Heart left ventricle (tissue), 16 donors: Measurements from ENCODE around the gene SLC9A5. TPM values are rescaled to one million over a fixed set of nuclear protein-coding genes. Genes with fewer than 3 reads are reported as not detected.

Experiments
- ATAC-seq, 4 donors: fragments of 200-7000 bp; cut with Tn5 transposase; one replicate each; pipeline ENCODE4 v1.9.1; 2020 to 2022; ENCODE audit warnings: moderate library complexity in 4 of 4, mild to moderate bottlenecking in 3 of 4, moderate number of reproducible peaks in 1 of 4
- DNase-seq, 5 donors: peaks; one replicate each; pipeline ENCODE4 v3.0.0-alpha.2; 2020
- H3K27ac ChIP-seq, 12 donors: fragments of 200-600 bp; sonication (generic) in 4 of 12; one replicate each; pipeline versions ENCODE4 v1.5.0 to v1.8.0; 2016 to 2022; ENCODE audit warnings: mild to moderate bottlenecking in 2 of 12
- H3K27me3 ChIP-seq, 9 donors: fragments of 200-600 bp; sonication (generic) in 2 of 9; one replicate each; pipeline versions ENCODE4 v1.5.1 to v1.8.0; 2016 to 2022; ENCODE audit warnings: mild to moderate bottlenecking in 3 of 9
- H3K36me3 ChIP-seq, 9 donors: fragments of 200-600 bp; sonication (generic) in 2 of 9; one replicate each; pipeline versions ENCODE4 v1.5.0 to v1.8.0; 2018 to 2022; ENCODE audit warnings: mild to moderate bottlenecking in 2 of 9
- H3K4me1 ChIP-seq, 12 donors: fragments of 200-600 bp; sonication (generic) in 4 of 12; one replicate each; pipeline versions ENCODE4 v1.5.0 to v1.8.0; 2016 to 2022; ENCODE audit warnings: mild to moderate bottlenecking in 3 of 12
- H3K4me3 ChIP-seq, 12 donors: fragments of 200-600 bp; sonication (generic) in 4 of 12; one replicate each; pipeline versions ENCODE4 v1.5.0 to v1.8.0; 2017 to 2022; ENCODE audit warnings: mild to moderate bottlenecking in 9 of 12, moderate library complexity in 4 of 12
- H3K9me3 ChIP-seq, 12 donors: fragments of 200-600 bp; sonication (generic) in 4 of 12; one replicate each; pipeline versions ENCODE4 v1.5.0 to v1.8.0; 2016 to 2022; ENCODE audit warnings: mild to moderate bottlenecking in 1 of 12
- CTCF ChIP-seq, 12 donors: fragments of 200-600 bp; sonication (generic) in 4 of 12; IDR thresholded peaks; one replicate each; pipeline versions ENCODE4 v1.5.0 to v1.8.0; 2018 to 2022; ENCODE audit warnings: antibody characterized with exemption in 12 of 12, mild to moderate bottlenecking in 5 of 12
- POLR2A ChIP-seq, 2 donors: fragments of 450-650 bp; IDR thresholded peaks; one replicate each; pipeline ENCODE4 v1.6.1; 2017; ENCODE audit warnings: antibody characterized with exemption in 2 of 2, mild to moderate bottlenecking in 2 of 2, moderate library complexity in 2 of 2
- WGBS, 4 donors: extraction: QIAGEN DNeasy Blood & Tissue Kit in 2 of 4; methylation state at CpG; one replicate each; pipeline versions ENCODE4 v1.1.5 to v1.1.7; 2013 to 2018; 5-methylcytosine and 5-hydroxymethylcytosine counted together
- intact Hi-C, 10 donors: fragments of 100-400 bp; cut with DNase I; formaldehyde crosslinking; loops; one replicate each; pipeline versions ENCODE4 v1.11.1 to v1.14.2; 2022
- polyA plus RNA-seq, 2 donors: library from polyadenylated mRNA; stranded (reverse); fragments of 200-250 nt; gene quantifications; one replicate each; pipeline ENCODE4 v1.2.3, GENCODE V29; 2013
- total RNA-seq, 9 donors: library from RNA; depleted of rRNA in 2 of 9; stranded (reverse); fragments of >200 nt in 2 of 9; fragmentation: NEBNext Ultra II Directional in 3 of 9; extraction: Animal tissue kit (Norgen Biotek cat#: 25700) in 3 of 9; gene quantifications; one replicate each; pipeline versions ENCODE4 v1.1.0 to v1.2.4, GENCODE V29; 2016 to 2023
- donor health status: ischemic (EF 13 %, LVEDD 7.1; RV severe dilation, severe dysfunction).
- donor health status: healthy with polysubstance abuse.
- donor health status: DM: no; HTN: yes; CAD: no.
- donor health status: DM: no; HTN: no; CAD: no.
- donor health status: ischemic (EF 25% LVEDD 6.9; RV normal size, moderate dysfunction).
- donor health status: ischemic (EF 25% LVEDD 5.7; RV mildly dilated, moderate dysfunction).
- donor health status: healthy.
- donor health status: DM: yes; HTN: yes; CAD: no.
- donor health status: ischemic (EF 35%, LVEDD 5.7; RV mildly dilated, moderate dysfunction).
- donor health status: nonischemic (EF 11% LVEDD 7.7; RV severe dilation, severe dysfunction).
- donor health status: DM: yes; HTN: yes; CAD: no.
- donor health status: PGD.
- donor health status: ischemic (EF 29% LVEDD 5.4; RV normal size, mild dysfunction).
- donor health status: nonischemic (EF 23%, LVEDD 6.1; RV moderate dilation, normal function).

SLC9A5 gene
- total and polyA plus RNA-seq, 11 donors, result 0.16 to 2.0 (median 1.2) TPM

GRCh38 chr16:67200491-67200890 lies 48.3 kb upstream of the SLC9A5 start:
- Histone ChIP-seq H3K27ac (no peak overlapping the region), H3K27me3 (no peaks in the 10 kb centered on the region), H3K4me1 (peaks cover 0 to 19% (median 9%) of the 10 kb centered on the region in 12 donors), H3K4me3 (no peak overlapping the region), H3K9me3 (no peaks in the 10 kb centered on the region), H3K36me3 (peaks cover 0 to 77% (median 57%) of the 10 kb centered on the region in 9 donors)
- TF ChIP-seq CTCF (IDR thresholded peaks at IDR 0.05) (no peak), POLR2A (IDR thresholded peaks at IDR 0.05) (no peak)
- ATAC-seq (no peak), DNase-seq (peak in 1 of 5 donors; percentile 62)
- intact Hi-C loops, result no loop called here
- 89 to 97% (median 92%) methylated on average over 5 to 8 of the region's 8 CpGs for WGBS, 4 donors

- Histone ChIP-seq H3K4me1 (peaks cover 0 to 19% (median 9%) of the 10 kb centered on the region in 12 donors), H3K36me3 (peaks cover 0 to 65% (median 45%) of the 10 kb centered on the region in 9 donors), H3K4me3 (no peak overlapping the region), H3K27ac (no peak overlapping the region), H3K27me3 (no peaks in the 10 kb centered on the region), H3K9me3 (no peaks in the 10 kb centered on the region)
- no peak for ATAC-seq
- no peak for TF ChIP-seq CTCF (IDR thresholded peaks at IDR 0.05)
- TF ChIP-seq POLR2A (IDR thresholded peaks at IDR 0.05), result no peak
- intact Hi-C loops, result no loop called here
- DNase-seq, result peak in 1 of 5 donors; percentile 40
- WGBS, 4 donors, result 93 to 95% (median 94%) methylated on average over 30 to 40 of the region's 40 CpGs
Observed at GRCh38 chr16:67201411-67202345, 47.1 kb upstream of the SLC9A5 start.

- Histone ChIP-seq H3K4me3 (no peak overlapping the region), H3K27ac (no peak overlapping the region), H3K27me3 (no peaks in the 10 kb centered on the region), H3K4me1 (peaks cover 0 to 19% (median 9%) of the 10 kb centered on the region in 12 donors), H3K9me3 (no peaks in the 10 kb centered on the region), H3K36me3 (peaks cover 0 to 57% (median 37%) of the 10 kb centered on the region in 9 donors)
- 90 to 97% (median 95%) methylated on average over 9 to 12 of the region's 12 CpGs for whole genome bisulfite sequencing, 4 donors
- TF ChIP-seq CTCF (IDR thresholded peaks at IDR 0.05), result no peak
- no peak for TF ChIP-seq POLR2A (IDR thresholded peaks at IDR 0.05)
- intact Hi-C loops, result no loop called here
- DNase-seq, result peak in 1 of 5 donors; percentile 46
- ATAC-seq, result no peak
Observed at GRCh38 chr16:67202426-67202825, 46.4 kb upstream of the SLC9A5 start.

GRCh38 chr16:67202956-67203493 lies 45.8 kb upstream of the SLC9A5 start:
- WGBS, 4 donors, result 91 to 93% (median 92%) methylated on average over 8 to 23 of the region's 23 CpGs

More at GRCh38 chr16:67202956-67203493, 45.8 kb upstream of the SLC9A5 start:
- peak in 1 of 5 donors; percentile 41 for DNase-seq
- Histone ChIP-seq H3K9me3 (no peaks in the 10 kb centered on the region), H3K27ac (no peak overlapping the region), H3K4me1 (peaks cover 0 to 15% (median 5%) of the 10 kb centered on the region in 12 donors), H3K36me3 (peaks cover 0 to 51% (median 31%) of the 10 kb centered on the region in 9 donors), H3K4me3 (no peak overlapping the region), H3K27me3 (no peaks in the 10 kb centered on the region)
- intact Hi-C loops, result no loop called here
- ATAC-seq, result no peak
- no peak for TF ChIP-seq POLR2A (IDR thresholded peaks at IDR 0.05)
- TF ChIP-seq CTCF (IDR thresholded peaks at IDR 0.05), result no peak
